H1 (cell line): Measurements from ENCODE around the gene AIF1L. TPM values are rescaled to one million over a fixed set of nuclear protein-coding genes. Genes with fewer than 3 reads are reported as not detected.

Source experiments
- CTCF ChIA-PET: fragments of 300-600 bp; sonication (Branson Sonifier 250); formaldehyde crosslinking; loops from one replicate; lab custom pipeline; 2021; ENCODE audit not compliant: partially characterized antibody; lab: Charles Lee
- POLR2A ChIA-PET: fragments of 300-600 bp; sonication (Branson Sonifier 250); formaldehyde crosslinking; loops from one replicate; lab custom pipeline; 2021; ENCODE audit warnings: inconsistent platforms; ENCODE audit not compliant: partially characterized antibody; lab: Charles Lee
- DNase-seq, 2 experiments: peaks; one replicate each; pipeline versions ENCODE4 v3.0.0 to v3.0.0-alpha.2; 2010 to 2022; ENCODE audit warnings: low spot score in 2 of 2, low read depth in 1 of 2, mixed read lengths in 1 of 2
- FAIRE-seq: peaks from 2 replicates; lab custom pipeline; 2011; peaks lifted over from hg19 to GRCh38; lab: Jason Lieb, UNC
- H2AFZ ChIP-seq: 2 replicates; pipeline ENCODE4 v1.8.1; 2012; ENCODE audit warnings: low read length, inconsistent platforms
- H2AK5ac ChIP-seq: 2 replicates; pipeline ENCODE4 v1.6.1; 2013; ENCODE audit warnings: low read depth, low read length
- H2BK120ac ChIP-seq: replicated peaks from 2 replicates; pipeline ENCODE3; 2013; ENCODE audit warnings: low read depth, low read length, inconsistent platforms
- H2BK12ac ChIP-seq: 2 replicates; pipeline ENCODE4 v1.6.1; 2013; ENCODE audit warnings: low read depth, low read length
- H2BK15ac ChIP-seq: 2 replicates; pipeline ENCODE4 v1.6.1; 2013; ENCODE audit warnings: low read length
- H2BK20ac ChIP-seq: 2 replicates; pipeline ENCODE4 v1.6.1; 2013; ENCODE audit warnings: low read length
- H2BK5ac ChIP-seq: 2 replicates; pipeline ENCODE4 v1.6.1; 2013; ENCODE audit warnings: low read depth, low read length
- H3K14ac ChIP-seq: 2 replicates; pipeline ENCODE4 v1.6.1; 2013; ENCODE audit warnings: inconsistent platforms; ENCODE audit not compliant: insufficient read length
- H3K18ac ChIP-seq: 2 replicates; pipeline ENCODE4 v1.6.1; 2013; ENCODE audit warnings: low read length; ENCODE audit errors: extremely low read depth
- H3K23ac ChIP-seq: 2 replicates; pipeline ENCODE4 v1.6.1; 2013; ENCODE audit warnings: inconsistent platforms; ENCODE audit not compliant: insufficient read length
- H3K23me2 ChIP-seq: 2 replicates; pipeline ENCODE4 v1.6.1; 2013; ENCODE audit warnings: low read depth, low read length
- H3K27ac ChIP-seq: 2 replicates; pipeline ENCODE4 v1.6.1; 2011; ENCODE audit warnings: low read depth, low read length, inconsistent platforms
- H3K27me3 ChIP-seq, 4 experiments: replicated peaks in 1 of 4; 1 replicate in 1 of 4; 2 replicates in 3 of 4; pipeline versions ENCODE4 v1.6.1 to v1.8.1; 2011 to 2013; ENCODE audit warnings: low read length in 3 of 4, mild to moderate bottlenecking in 3 of 4, inconsistent platforms in 2 of 4, mixed read lengths in 2 of 4, moderate library complexity in 1 of 4; ENCODE audit not compliant: control insufficient read depth in 3 of 4, insufficient read depth in 3 of 4; ENCODE audit errors: extremely low read depth in 1 of 4
- H3K36me3 ChIP-seq, 4 experiments: 2 replicates each; pipeline versions ENCODE4 v1.6.1 to v1.8.1; 2011 to 2013; ENCODE audit warnings: mild to moderate bottlenecking in 4 of 4, low read length in 3 of 4, moderate library complexity in 2 of 4, control low read depth in 1 of 4, inconsistent platforms in 1 of 4; ENCODE audit not compliant: insufficient read depth in 4 of 4, control insufficient read depth in 2 of 4
- H3K4ac ChIP-seq: replicated peaks from 2 replicates; pipeline ENCODE3; 2013; ENCODE audit warnings: low read length, low read depth, mixed read lengths, inconsistent platforms; ENCODE audit not compliant: insufficient read length
- H3K4me1 ChIP-seq, 4 experiments: replicated peaks in 1 of 4; 1 replicate in 1 of 4; 2 replicates in 3 of 4; pipeline versions ENCODE4 v1.6.1 to v1.8.1; 2011 to 2013; ENCODE audit warnings: low read length in 3 of 4, inconsistent platforms in 2 of 4, mixed read lengths in 1 of 4; ENCODE audit not compliant: insufficient read depth in 4 of 4, control insufficient read depth in 3 of 4
- H3K4me2 ChIP-seq, 2 experiments: 2 replicates each; pipeline versions ENCODE4 v1.6.1 to v1.8.1; 2011 to 2013; ENCODE audit warnings: low read depth in 2 of 2, low read length in 2 of 2, control low read depth in 1 of 2, inconsistent platforms in 1 of 2, mild to moderate bottlenecking in 1 of 2; ENCODE audit not compliant: insufficient read depth in 1 of 2
- H3K4me3 ChIP-seq, 4 experiments: fragments of 200-600, 300-600 bp in 1 of 4; sonication (generic), shearing (Covaris generic), sonication (Bioruptor Twin) in 1 of 4; 2 replicates each; pipeline versions ENCODE4 v1.5.1 to v1.8.1; 2011 to 2016; ENCODE audit warnings: low read length in 4 of 4, low read depth in 3 of 4, control low read depth in 2 of 4, inconsistent platforms in 2 of 4, mild to moderate bottlenecking in 2 of 4, mixed read lengths in 1 of 4, moderate library complexity in 1 of 4; ENCODE audit not compliant: insufficient read depth in 2 of 4; ENCODE audit errors: extremely low read depth in 1 of 4
- H3K56ac ChIP-seq: replicated peaks from 2 replicates; pipeline ENCODE3; 2013; ENCODE audit warnings: low read depth, mild to moderate bottlenecking, mixed read lengths, low read length, inconsistent platforms; ENCODE audit not compliant: insufficient read length
- H3K79me1 ChIP-seq: 2 replicates; pipeline ENCODE4 v1.6.1; 2013; ENCODE audit warnings: low read depth, low read length, control low read depth
- H3K79me2 ChIP-seq, 2 experiments: 2 replicates each; pipeline versions ENCODE4 v1.6.1 to v1.8.1; 2012 to 2013; ENCODE audit warnings: low read length in 2 of 2, mild to moderate bottlenecking in 2 of 2, inconsistent platforms in 1 of 2; ENCODE audit not compliant: insufficient read depth in 2 of 2, control insufficient read depth in 1 of 2
- H3K9ac ChIP-seq, 4 experiments: replicated peaks in 1 of 4; 1 replicate in 1 of 4; 2 replicates in 3 of 4; pipeline versions ENCODE4 v1.6.1 to v1.8.1; 2011 to 2013; ENCODE audit warnings: low read depth in 3 of 4, low read length in 3 of 4, control low read depth in 2 of 4, mild to moderate bottlenecking in 2 of 4, moderate library complexity in 2 of 4, inconsistent platforms in 1 of 4; ENCODE audit errors: extremely low read depth in 1 of 4
- H3K9me3 ChIP-seq, 2 experiments: 2 replicates each; pipeline versions ENCODE4 v1.6.1 to v1.8.1; 2012 to 2013; ENCODE audit warnings: mild to moderate bottlenecking in 2 of 2, moderate library complexity in 2 of 2, control low read depth in 1 of 2, inconsistent platforms in 1 of 2, low read depth in 1 of 2, low read length in 1 of 2, mixed read lengths in 1 of 2; ENCODE audit not compliant: insufficient read depth in 2 of 2
- H4K20me1 ChIP-seq, 2 experiments: replicated peaks in 1 of 2; 2 replicates each; pipeline versions ENCODE3 to v1.8.1; 2011 to 2013; ENCODE audit warnings: inconsistent platforms in 2 of 2, low read length in 2 of 2, mild to moderate bottlenecking in 1 of 2; ENCODE audit not compliant: insufficient read depth in 2 of 2, control insufficient read depth in 1 of 2
- H4K5ac ChIP-seq: 2 replicates; pipeline ENCODE4 v1.6.1; 2013; ENCODE audit warnings: low read length, low read depth, mixed read lengths, inconsistent platforms; ENCODE audit not compliant: insufficient read length
- H4K8ac ChIP-seq: 2 replicates; pipeline ENCODE4 v1.8.0; 2013; ENCODE audit warnings: mild to moderate bottlenecking, moderate library complexity, low read length, inconsistent platforms; ENCODE audit not compliant: insufficient read depth; ENCODE audit errors: extremely low read depth
- H4K91ac ChIP-seq: replicated peaks from 2 replicates; pipeline ENCODE3; 2013; ENCODE audit warnings: low read length, mixed read lengths, inconsistent platforms; ENCODE audit not compliant: insufficient read length
- CBX5 ChIP-seq: fragments of 300-800, 300-1000 bp; sonication (generic); IDR thresholded peaks from 2 replicates; pipeline ENCODE4 v1.7.1; 2016; ENCODE audit warnings: antibody characterized with exemption, low read length, low read depth
- CHD1 ChIP-seq: IDR thresholded peaks from 2 replicates; pipeline ENCODE4 v1.6.1; 2012; ENCODE audit warnings: low read depth, low read length, improper control_type of control experiment
- E2F6 ChIP-seq: IDR thresholded peaks from 2 replicates; pipeline ENCODE4 v1.6.1; 2012; ENCODE audit warnings: inconsistent platforms
- FOSL1 ChIP-seq: IDR thresholded peaks from 2 replicates; pipeline ENCODE4 v1.6.1; 2011; ENCODE audit warnings: mild to moderate bottlenecking, low read depth, low read length, moderate library complexity; ENCODE audit not compliant: insufficient read depth
- SIX5 ChIP-seq: IDR thresholded peaks from 2 replicates; pipeline ENCODE4 v1.6.1; 2011; ENCODE audit warnings: mild to moderate bottlenecking, low read depth, low read length
- SRF ChIP-seq: IDR thresholded peaks from 2 replicates; pipeline ENCODE4 v1.6.1; 2011; ENCODE audit warnings: mild to moderate bottlenecking, low read depth, low read length, moderate library complexity
- TAF7 ChIP-seq: optimal IDR thresholded peaks from 2 replicates; pipeline ENCODE3; 2011; ENCODE audit warnings: low read depth, mild to moderate bottlenecking, inconsistent platforms, low read length, moderate library complexity, borderline replicate concordance
- USF2 ChIP-seq: IDR thresholded peaks from 2 replicates; pipeline ENCODE4 v1.6.1; 2011; ENCODE audit warnings: low read length, improper control_type of control experiment
- WGBS, 2 experiments: shearing (Covaris generic) in 1 of 2; methylation state at CpG; one replicate each; pipeline versions ENCODE4 v1.1.6 to v1.1.7; 2013 to 2015; ENCODE audit warnings: low lambda C conversion rate in 2 of 2, mixed read lengths in 2 of 2, inconsistent platforms in 1 of 2, low coverage in 1 of 2, missing lambda C conversion rate in 1 of 2; ENCODE audit not compliant: insufficient replicate concordance in 2 of 2, insufficient coverage in 1 of 2, insufficient read length in 1 of 2; ENCODE audit errors: extremely low coverage in 1 of 2, missing lambda C conversion rate in 1 of 2; 5-methylcytosine and 5-hydroxymethylcytosine counted together
- polyA plus RNA-seq, 7 experiments: library from polyadenylated mRNA; depleted of rRNA in 3 of 7; stranded (reverse) in 5 of 7; unstranded in 2 of 7; fragments of >200 nt in 5 of 7; fragments of 200-250 nt in 2 of 7; gene quantifications; 1 replicate in 5 of 7; 2 replicates in 1 of 7; 4 replicates in 1 of 7; pipeline versions ENCODE4 v1.2.1 to v1.2.3, GENCODE V29; 2011 to 2013; ENCODE audit warnings: missing spikeins in 2 of 7, mixed read lengths in 2 of 7
- total RNA-seq: library from RNA; stranded (reverse); fragmentation: NEBNext Ultra II Directional; extraction: Animal tissue kit (Norgen Biotek cat#: 25700); gene quantifications from 2 replicates; pipeline ENCODE4 v1.2.1, GENCODE V29; 2021

AIF1L gene
- total and polyA plus RNA-seq, 2 of the 8 experiments (the other 6 are each of a cell fraction or from before 2014, with no cell fraction given): 70.7 to 149 TPM

- Histone ChIP-seq H2BK120ac (no peak overlapping the region), H4K8ac (no peak overlapping the region), H2AFZ (no peak overlapping the region), H3K18ac (no peak overlapping the region), H2BK20ac (no peak overlapping the region), H3K56ac (no peak overlapping the region), H3K27ac (no peak overlapping the region), H4K5ac (no peak overlapping the region), H3K23me2 (peaks cover 7% of the 10 kb centered on the region; the same call in 1 of the 2 replicates), H3K23ac (no peak overlapping the region), H3K9ac (no peak overlapping the region), H4K91ac (no peak overlapping the region), H3K9me3 (no peaks in the 10 kb centered on the region), H2BK15ac (no peak overlapping the region), H3K14ac (no peak overlapping the region), H3K27me3 (no peaks in the 10 kb centered on the region), H3K4ac (no peak overlapping the region), H3K79me2 (peaks cover 0 to 16% of the 10 kb centered on the region in 2 experiments; a peak in 2 of 4 replicates), H2AK5ac (no peak overlapping the region), H3K79me1 (peaks cover 6% of the 10 kb centered on the region), H2BK5ac (no peak overlapping the region), H2BK12ac (no peak overlapping the region), H3K4me2 (no peak overlapping the region), H3K4me3 (no peak overlapping the region), H3K4me1 (peaks cover 0 to 3% (median 0%) of the 10 kb centered on the region in 4 experiments; a peak in 1 of 7 replicates), H3K36me3 (peaks cover 15 to 46% (median 37%) of the 10 kb centered on the region in 4 experiments; a peak in 7 of 8 replicates), H4K20me1 (no peaks in the 10 kb centered on the region)
- DNase-seq: no peak
- WGBS, 2 experiments: 94% methylated on average over 2 of the region's 2 CpGs; no CpG with 5 or more reads in 1 of the 2 experiments
- FAIRE-seq: no peak
- TF ChIP-seq CHD1 (no peak), E2F6 (no peak), USF2 (no peak), SRF (no peak), SIX5 (no peak), FOSL1 (no peak), TAF7 (no peak), CBX5 (no peak)
- ChIA-PET POLR2A (interaction anchor here (0.6 to 32.4 kb wide), 2 partner anchors 19 to 254 kb away, joined by 3 to 751 read pairs; partner anchors contain the start of gene AIF1L), CTCF (interaction anchor here (1.2 kb wide), 1 partner anchor 13 kb away, joined by 3 read pairs; no protein-coding TSS in a partner anchor)
Observed at GRCh38 chr9:131122158-131122557, 25.8 kb downstream of the AIF1L start.
